ENCODE measurements around the gene TOR1B.
"Not testable (repeated sequence)": the region's sequence is repeated elsewhere in the genome, so short reads cannot be mapped to it uniquely, and the experiment has no call there.

TOR1B gene

DNA sequence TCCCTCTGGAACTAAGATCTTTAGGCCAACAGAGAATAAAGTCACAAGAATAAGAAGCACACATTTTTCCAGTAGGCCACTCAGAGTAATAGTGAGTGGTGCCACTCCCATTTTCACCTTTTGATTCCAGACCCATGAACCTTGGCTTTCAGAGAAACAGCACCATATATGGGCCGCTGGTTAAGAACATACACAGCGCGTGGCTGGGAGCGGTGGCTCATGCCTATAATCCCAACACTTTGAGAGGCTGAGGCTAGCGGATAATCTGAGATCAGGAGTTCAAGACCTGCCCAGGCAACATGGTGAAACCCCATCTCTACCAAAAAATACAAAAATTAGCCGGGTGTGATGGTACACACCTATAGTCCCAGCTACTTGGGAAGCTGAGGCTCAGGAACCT is 34.5 kb upstream of the TOR1B start:
- no peak for TF ChIP-seq ZNF274 (IDR thresholded peaks at IDR 0.05; ENCODE audit: low read depth, low read length)
- no peak overlapping the region for H3K4me3 ChIP-seq (ENCODE audit: low read length)

- no peak overlapping the region for H3K4me3 ChIP-seq (ENCODE audit: low read length)
- TF ChIP-seq ZNF274 (IDR thresholded peaks at IDR 0.05; ENCODE audit: low read depth, low read length) = no peak
Observed at GRCh38 chr9:129769669-129770068, 33.3 kb upstream of the TOR1B start.

- no peak overlapping the region for H3K4me3 ChIP-seq (ENCODE audit: low read length)
- TF ChIP-seq ZNF274 (IDR thresholded peaks at IDR 0.05; ENCODE audit: low read depth, low read length) = no peak
Observed at GRCh38 chr9:129770741-129771140, 32.2 kb upstream of the TOR1B start.

DNA sequence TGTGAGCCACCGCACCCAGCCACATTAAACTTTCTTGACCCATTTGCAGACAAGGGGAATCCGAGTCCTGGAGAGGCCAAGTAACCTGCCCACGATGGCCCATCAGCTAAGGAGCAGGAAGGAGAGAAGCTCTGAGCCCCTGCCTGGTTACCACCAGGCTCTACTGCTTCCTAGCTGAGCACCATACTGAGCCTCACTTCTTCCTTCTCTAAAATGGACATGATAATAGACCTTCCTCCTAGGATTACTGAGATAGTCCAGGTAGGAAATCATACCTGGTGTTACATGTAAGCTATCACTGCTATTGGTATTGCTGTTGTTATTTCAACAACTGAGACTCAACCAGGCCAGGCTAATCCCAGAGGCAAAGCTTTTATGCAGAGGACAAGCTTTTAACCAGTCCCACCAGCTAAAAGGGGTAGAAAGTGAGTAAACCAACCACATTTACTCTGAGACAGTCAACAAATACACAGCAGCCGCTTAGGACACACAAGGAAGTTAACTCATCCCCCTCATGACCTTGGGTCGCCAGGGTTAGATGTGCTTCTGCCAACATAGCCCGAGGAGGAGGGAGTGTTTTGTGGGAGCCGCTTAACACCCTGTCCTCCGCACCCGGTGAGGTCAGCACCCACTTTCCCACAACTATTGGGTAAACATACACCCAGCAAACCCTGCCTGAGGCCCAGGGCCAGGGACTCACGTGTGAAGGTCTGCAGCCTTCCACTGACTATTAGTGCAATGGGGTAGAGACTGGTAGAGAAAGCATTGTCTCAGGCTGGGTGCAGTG is 29.5 kb upstream of the TOR1B start:
- H3K4me3 ChIP-seq (ENCODE audit: low read length) = no peak overlapping the region
- TF ChIP-seq ZNF274 (IDR thresholded peaks at IDR 0.05; ENCODE audit: low read depth, low read length) = no peak

GRCh38 chr9:129774791-129775447 is 28.1 kb upstream of the TOR1B start:
- no peak for TF ChIP-seq ZNF274 (IDR thresholded peaks at IDR 0.05; ENCODE audit: low read depth, low read length)
- H3K4me3 ChIP-seq (ENCODE audit: low read length) = no peak overlapping the region

DNA sequence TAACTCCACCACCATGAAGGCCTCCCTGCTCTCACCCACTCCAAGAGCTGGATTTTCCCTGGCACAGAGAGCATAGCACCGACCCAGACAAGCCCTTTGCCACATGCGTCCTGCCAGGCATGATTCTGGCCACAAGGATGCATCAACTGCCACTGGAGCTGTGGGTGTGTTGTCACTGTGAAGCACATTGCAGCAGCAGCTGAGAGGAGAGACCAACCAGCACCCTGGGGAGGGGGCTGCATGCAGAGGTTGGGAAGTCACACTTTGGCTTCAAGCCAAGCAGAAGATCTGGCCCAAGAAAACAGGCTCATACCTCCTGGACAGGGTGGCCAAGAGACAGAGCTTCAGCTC is 27.6 kb upstream of the TOR1B start:
- no peak for TF ChIP-seq ZNF274 (IDR thresholded peaks at IDR 0.05; ENCODE audit: low read depth, low read length)
- H3K4me3 ChIP-seq (ENCODE audit: low read length) = no peak overlapping the region

DNA sequence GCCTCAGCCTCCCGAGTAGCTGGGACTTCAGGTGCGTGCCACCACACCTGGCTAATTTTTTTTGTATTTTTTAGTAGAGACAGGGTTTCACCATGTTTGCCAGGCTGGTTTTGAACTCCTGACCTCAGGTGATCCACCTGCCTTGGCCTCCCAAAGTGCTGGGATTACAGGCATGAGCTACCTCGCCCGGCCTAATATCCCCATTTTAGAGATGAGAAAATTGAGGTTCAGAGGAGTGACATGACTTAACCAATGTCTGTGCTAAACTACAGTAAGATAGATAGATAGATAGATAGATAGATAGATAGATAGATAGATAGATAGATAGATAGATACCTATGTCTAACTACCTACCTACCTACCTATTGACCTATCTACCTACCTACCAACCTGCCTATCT is 26.9 kb upstream of the TOR1B start:
- H3K4me3 ChIP-seq (ENCODE audit: low read length) = not testable (repeated sequence)

DNA sequence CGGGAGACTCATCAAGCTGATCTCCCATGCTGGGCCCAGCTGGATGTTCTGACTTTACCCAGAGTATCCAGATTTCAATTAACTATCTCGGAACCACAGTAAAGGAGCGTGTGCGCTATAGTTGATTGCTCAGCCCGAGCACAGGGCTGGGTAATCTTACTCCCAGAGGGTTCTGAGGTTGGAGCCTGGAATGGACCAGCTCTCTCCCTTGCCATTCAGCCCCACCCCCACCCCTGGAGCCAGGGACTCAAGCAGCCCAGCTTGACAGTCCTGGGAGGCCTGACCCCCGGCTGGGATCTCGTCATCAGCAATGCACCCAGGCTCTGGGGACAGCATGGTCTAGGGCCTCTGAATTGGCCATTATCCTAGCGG is 26.4 kb upstream of the TOR1B start:
- no peak for TF ChIP-seq ZNF274 (IDR thresholded peaks at IDR 0.05; ENCODE audit: low read depth, low read length)
- no peak overlapping the region for H3K4me3 ChIP-seq (ENCODE audit: low read length)

DNA sequence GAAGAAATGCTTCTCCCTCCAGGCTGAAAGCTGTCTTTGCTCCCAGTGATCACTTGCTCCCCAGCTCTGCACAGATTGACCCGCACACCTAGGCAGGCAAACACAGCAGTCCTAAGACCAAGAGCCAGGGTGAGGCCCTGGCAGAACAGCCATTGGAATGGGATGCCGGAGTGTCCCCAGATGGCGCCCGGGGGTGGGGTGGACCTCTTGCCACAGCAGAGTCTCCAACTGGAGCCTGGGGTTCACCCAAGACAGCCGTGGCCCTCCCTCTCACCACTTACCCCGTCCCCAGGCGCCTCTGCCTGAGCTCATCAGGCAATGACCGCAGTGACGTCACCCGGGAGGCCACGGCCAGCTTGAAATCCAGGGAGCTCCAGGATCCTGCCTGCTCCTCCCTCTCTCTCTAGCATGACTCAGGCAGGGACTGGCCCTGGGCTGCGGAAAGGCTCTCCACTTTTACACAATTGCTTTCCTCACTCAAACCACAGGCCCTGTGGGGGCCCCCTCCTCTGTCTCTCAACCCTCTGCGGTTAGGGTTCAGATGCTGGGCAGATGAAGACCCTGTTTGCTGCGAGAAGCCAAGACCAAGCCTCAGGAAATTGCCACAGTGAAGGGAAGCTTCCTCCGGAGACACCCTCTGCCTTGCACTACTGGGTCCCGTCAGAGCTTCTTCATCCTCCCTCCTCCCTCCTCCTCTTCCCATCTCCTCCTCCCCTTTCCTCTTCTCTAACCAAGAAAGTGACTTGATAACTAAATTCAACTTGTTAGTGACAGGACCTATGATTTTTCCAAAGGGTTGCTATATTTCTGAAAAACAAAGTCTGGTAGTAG is 25.8 kb upstream of the TOR1B start:
- H3K4me3 ChIP-seq (ENCODE audit: low read length) = no peak overlapping the region
- no peak for TF ChIP-seq ZNF274 (IDR thresholded peaks at IDR 0.05; ENCODE audit: low read depth, low read length)

GRCh38 chr9:129777769-129778130 is 25.2 kb upstream of the TOR1B start:
- no peak overlapping the region for H3K4me3 ChIP-seq (ENCODE audit: low read length)
- no peak for TF ChIP-seq ZNF274 (IDR thresholded peaks at IDR 0.05; ENCODE audit: low read depth, low read length)

GRCh38 chr9:129778469-129778868 is 24.5 kb upstream of the TOR1B start:
- no peak overlapping the region for H3K4me3 ChIP-seq (ENCODE audit: low read length)
- no peak for TF ChIP-seq ZNF274 (IDR thresholded peaks at IDR 0.05; ENCODE audit: low read depth, low read length)

DNA sequence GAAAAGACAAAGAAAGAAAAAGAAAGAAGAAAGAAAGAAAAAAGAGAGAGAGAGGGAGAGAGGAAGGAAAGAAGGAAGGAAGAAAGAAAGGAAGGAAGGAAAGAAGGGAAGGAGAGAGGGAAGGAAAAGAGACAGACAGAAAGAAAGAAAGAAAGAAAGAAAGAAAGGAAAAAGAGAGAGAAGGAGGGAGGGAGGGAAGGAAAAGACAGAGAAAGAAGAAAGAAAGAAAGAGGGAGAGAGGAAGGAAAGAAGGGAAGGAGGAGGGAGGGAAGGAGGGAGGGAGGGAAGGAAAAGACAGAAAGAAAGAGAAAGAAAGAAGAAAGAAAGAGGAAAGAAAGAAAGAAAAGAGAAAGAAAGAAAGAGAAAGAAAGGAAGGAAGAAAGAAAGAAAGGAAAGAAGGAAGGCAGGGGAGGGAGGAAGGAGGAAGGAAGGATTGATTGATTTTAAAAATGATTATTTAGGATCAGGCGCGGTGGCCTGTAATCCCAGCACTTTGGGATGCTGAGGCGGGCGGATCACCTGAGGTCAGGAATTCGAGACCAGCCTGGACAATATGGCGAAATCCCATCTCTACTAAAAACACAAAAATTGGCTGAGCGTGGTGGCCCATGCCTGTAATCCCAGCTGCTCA is 23.3 kb upstream of the TOR1B start:
- H3K4me3 ChIP-seq (ENCODE audit: low read length) = no peak overlapping the region
- no peak for TF ChIP-seq ZNF274 (IDR thresholded peaks at IDR 0.05; ENCODE audit: low read depth, low read length)

GRCh38 chr9:129781131-129781530 is 21.9 kb upstream of the TOR1B start:
- TF ChIP-seq ZNF274 (IDR thresholded peaks at IDR 0.05; ENCODE audit: low read depth, low read length) = no peak
- no peak overlapping the region for H3K4me3 ChIP-seq (ENCODE audit: low read length)

DNA sequence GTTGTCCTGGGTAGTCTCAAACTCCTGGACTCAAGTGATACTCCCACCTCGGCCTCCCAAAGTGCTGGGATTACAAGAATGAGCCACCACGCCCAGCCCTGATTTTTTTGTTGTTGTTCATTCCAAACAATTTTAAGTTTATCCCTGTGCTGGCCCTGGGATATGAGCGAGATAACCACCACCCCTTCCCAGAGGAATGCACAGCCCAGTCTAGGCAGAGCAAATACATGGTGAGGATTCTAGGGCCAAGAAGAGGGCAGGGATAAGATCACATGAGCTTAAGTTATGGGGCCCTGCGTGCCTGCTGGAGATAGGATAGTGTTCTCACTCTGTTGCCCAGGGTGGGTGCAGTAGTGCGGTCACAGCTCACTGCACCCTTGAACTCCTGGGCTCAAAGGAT is 21.0 kb upstream of the TOR1B start:
- TF ChIP-seq ZNF274 (IDR thresholded peaks at IDR 0.05; ENCODE audit: low read depth, low read length) = no peak
- H3K4me3 ChIP-seq (ENCODE audit: low read length) = no peak overlapping the region
